NCI-H1092 treated with DMSO at 0.1 percent for 48 hours (cell line): ENCODE data around the gene POU2AF1.
A peak's percentile ranks its signal among the peaks of the same experiment; 100 is the strongest.

Source experiments
- DNase-seq: peaks from one replicate; lab custom pipeline; 2025; lab: John Stamatoyannopoulos, UW

The POU2AF1 gene

GRCh38 chr11:111386611-111387150 lies 7.6 kb upstream of the POU2AF1 start:
- no peak for DNase-seq

GRCh38 chr11:111384494-111384893 lies 5.4 kb upstream of the POU2AF1 start:
- DNase-seq = no peak

- no peak for DNase-seq
Measured at GRCh38 chr11:111382451-111382850, 3.4 kb upstream of the POU2AF1 start.

GRCh38 chr11:111379602-111380136 lies 594 bp upstream of the POU2AF1 start:
- no peak for DNase-seq

GRCh38 chr11:111378185-111378860 lies 752 bp downstream of the POU2AF1 start:
- no peak for DNase-seq

- no peak for DNase-seq
Measured at GRCh38 chr11:111376181-111376871, 2.7 kb downstream of the POU2AF1 start.

GRCh38 chr11:111373590-111373989 lies 5.5 kb downstream of the POU2AF1 start:
- no peak for DNase-seq

GRCh38 chr11:111372538-111372937 lies 6.5 kb downstream of the POU2AF1 start:
- DNase-seq = peak; percentile 83

- no peak for DNase-seq
Measured at GRCh38 chr11:111370902-111371578, 8.0 kb downstream of the POU2AF1 start.

- no peak for DNase-seq
Measured at GRCh38 chr11:111370270-111370901, 8.7 kb downstream of the POU2AF1 start.

- DNase-seq = no peak
Measured at GRCh38 chr11:111368285-111368560, 10.9 kb downstream of the POU2AF1 start.

- no peak for DNase-seq
Measured at GRCh38 chr11:111367411-111368284, 11.4 kb downstream of the POU2AF1 start.

GRCh38 chr11:111366560-111367410 lies 12.3 kb downstream of the POU2AF1 start:
- DNase-seq = no peak

- DNase-seq = no peak
Measured at GRCh38 chr11:111365722-111366559, 13.1 kb downstream of the POU2AF1 start.

- DNase-seq = no peak
Measured at GRCh38 chr11:111364503-111364902, 14.6 kb downstream of the POU2AF1 start.

- DNase-seq = no peak
Measured at GRCh38 chr11:111363985-111364384, 15.1 kb downstream of the POU2AF1 start.

- DNase-seq = no peak
Measured at GRCh38 chr11:111362887-111363411, 16.1 kb downstream of the POU2AF1 start.

GRCh38 chr11:111361874-111362273 lies 17.2 kb downstream of the POU2AF1 start:
- no peak for DNase-seq
